ENCODE measurements around the gene MARF1. TPM values are rescaled to one million over a fixed set of nuclear protein-coding genes. Genes with fewer than 3 reads are reported as not detected.
"Not testable (repeated sequence)": the region's sequence is repeated elsewhere in the genome, so short reads cannot be mapped to it uniquely, and the experiment has no call there.

Gene MARF1
- total and polyA plus RNA-seq, 4 donors: 7.0 to 19.8 (median 12.6) TPM

GRCh38 chr16:15658149-15658548 is 15.2 kb upstream of the MARF1 start:
- TF ChIP-seq RXRA (IDR thresholded peaks at IDR 0.05): no peak
- no peak for TF ChIP-seq HNF4A (conservative IDR thresholded peaks at IDR 0.05)
- TF ChIP-seq GABPA (IDR thresholded peaks at IDR 0.05 in 1 of 2, conservative IDR thresholded peaks at IDR 0.05 in 1 of 2): no peak
- TF ChIP-seq CTCF (IDR thresholded peaks at IDR 0.05; ENCODE audit: low read depth, low read length, missing input control): no peak
- no peak for TF ChIP-seq NR2F2 (IDR thresholded peaks at IDR 0.05)
- no peak for TF ChIP-seq TAF1 (conservative IDR thresholded peaks at IDR 0.05)
- TF ChIP-seq FOXA1 (IDR thresholded peaks at IDR 0.05): no peak
- TF ChIP-seq EGR1 (IDR thresholded peaks at IDR 0.05; ENCODE audit: low read depth in 2 of 2): no peak
- TF ChIP-seq JUND (IDR thresholded peaks at IDR 0.05): no peak
- TF ChIP-seq REST (IDR thresholded peaks at IDR 0.05): no peak
- TF ChIP-seq MAX (IDR thresholded peaks at IDR 0.05): no peak
- no peak for TF ChIP-seq ZBTB33 (IDR thresholded peaks at IDR 0.05)
- no peak for TF ChIP-seq HNF4G (IDR thresholded peaks at IDR 0.05)
- TF ChIP-seq RAD21 (IDR thresholded peaks at IDR 0.05): no peak
- no peak for TF ChIP-seq SP1 (IDR thresholded peaks at IDR 0.05)
- no peak for TF ChIP-seq ATF3 (IDR thresholded peaks at IDR 0.05)
- WGBS: 92% methylated on average over 6 of the region's 6 CpGs
- no peaks in the 10 kb centered on the region for H3K4me1 ChIP-seq (ENCODE audit: control insufficient read depth in 4 of 4, insufficient read depth in 4 of 4, low read length in 3 of 4)
- H3K9ac ChIP-seq (ENCODE audit: low read depth in 1 of 2, low read length in 2 of 2): no peak overlapping the region
- no peaks in the 10 kb centered on the region for H3K9me3 ChIP-seq (ENCODE audit: control insufficient read depth in 4 of 4, low read length in 3 of 4)
- H3K27me3 ChIP-seq (ENCODE audit: control insufficient read depth in 4 of 4, insufficient read depth in 4 of 4, low read length in 3 of 4): no peaks in the 10 kb centered on the region
- no peak for DNase-seq (ENCODE audit: low spot score)
- no peaks in the 10 kb centered on the region for H3K36me3 ChIP-seq (ENCODE audit: control insufficient read depth in 4 of 4, insufficient read depth in 3 of 4, low read depth in 1 of 4, low read length in 3 of 4)
- no peak overlapping the region for H3K27ac ChIP-seq (ENCODE audit: low read depth in 1 of 2, low read length in 2 of 2)
- H3K4me3 ChIP-seq (ENCODE audit: low read depth in 1 of 3, low read length in 3 of 3): no peak overlapping the region

DNA sequence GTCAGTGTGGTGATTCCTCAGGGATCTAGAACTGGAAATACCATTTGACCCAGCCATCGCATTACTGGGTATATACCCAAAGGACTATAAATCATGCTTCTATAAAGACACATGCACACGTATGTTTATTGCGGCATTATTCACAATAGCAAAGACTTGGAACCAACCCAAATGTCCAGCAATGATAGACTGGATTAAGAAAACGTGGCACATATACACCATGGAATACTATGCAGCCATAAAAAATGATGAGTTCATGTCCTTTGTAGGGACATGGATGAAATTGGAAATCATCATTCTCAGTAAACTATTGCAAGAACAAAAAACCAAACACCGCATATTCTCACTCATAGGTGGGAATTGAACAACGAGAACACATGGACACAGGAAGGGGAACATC is 12.6 kb upstream of the MARF1 start:
- DNase-seq (ENCODE audit: low spot score); H3K27me3 ChIP-seq (ENCODE audit: control insufficient read depth in 4 of 4, insufficient read depth in 4 of 4, low read length in 3 of 4); H3K4me1 ChIP-seq (ENCODE audit: control insufficient read depth in 4 of 4, insufficient read depth in 4 of 4, low read length in 3 of 4); H3K4me3 ChIP-seq (ENCODE audit: low read depth in 1 of 3, low read length in 3 of 3); H3K27ac ChIP-seq (ENCODE audit: low read depth in 1 of 2, low read length in 2 of 2); H3K9ac ChIP-seq (ENCODE audit: low read depth in 1 of 2, low read length in 2 of 2); H3K36me3 ChIP-seq (ENCODE audit: control insufficient read depth in 4 of 4, insufficient read depth in 3 of 4, low read depth in 1 of 4, low read length in 3 of 4); H3K9me3 ChIP-seq (ENCODE audit: control insufficient read depth in 4 of 4, low read length in 3 of 4): not testable (repeated sequence)
- WGBS: 96% methylated on average over 3 of the region's 6 CpGs
